ENCODE data around the gene GNG7. TPM values are rescaled to one million over a fixed set of nuclear protein-coding genes. Genes with fewer than 3 reads are reported as not detected.

The GNG7 gene
- total RNA-seq, 1 experiment from 2014 or later: 0.87 TPM

DNA sequence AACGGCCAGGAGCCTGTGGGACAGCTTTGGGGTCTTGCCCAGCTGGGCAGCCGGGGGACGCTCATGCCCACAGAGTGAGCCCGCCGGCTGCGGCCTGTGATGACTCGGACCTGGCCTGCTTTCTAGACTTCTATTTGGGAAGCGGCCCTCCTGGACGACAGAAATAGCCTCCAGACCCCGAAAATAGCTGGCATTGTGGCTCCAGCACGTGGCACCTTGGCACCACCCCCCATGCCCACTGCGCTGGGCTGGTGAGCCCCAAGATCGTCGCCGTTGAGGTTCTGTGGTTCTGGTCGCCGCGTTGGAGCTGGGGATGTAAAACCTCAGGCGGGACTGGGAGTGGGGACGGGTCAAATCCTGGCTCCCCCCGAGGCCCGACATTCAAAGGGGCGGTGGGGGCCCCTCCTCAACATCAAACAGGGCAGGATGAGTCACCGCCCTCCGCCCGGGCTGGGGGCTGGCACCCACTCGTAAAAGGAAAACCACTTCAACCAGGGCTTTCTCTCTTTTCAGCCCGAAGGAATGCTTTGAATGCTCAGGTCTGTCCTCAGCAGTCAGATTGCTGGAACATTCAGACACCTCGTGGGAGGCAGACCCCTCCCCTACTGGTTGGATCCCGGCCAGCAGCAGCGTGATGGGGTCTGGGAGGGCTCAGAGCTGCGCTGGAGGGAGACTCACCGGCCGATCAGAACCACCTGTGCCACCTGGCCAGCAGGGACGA is 184.5 kb downstream of the GNG7 start:
- TF ChIP-seq, protein P1, sequence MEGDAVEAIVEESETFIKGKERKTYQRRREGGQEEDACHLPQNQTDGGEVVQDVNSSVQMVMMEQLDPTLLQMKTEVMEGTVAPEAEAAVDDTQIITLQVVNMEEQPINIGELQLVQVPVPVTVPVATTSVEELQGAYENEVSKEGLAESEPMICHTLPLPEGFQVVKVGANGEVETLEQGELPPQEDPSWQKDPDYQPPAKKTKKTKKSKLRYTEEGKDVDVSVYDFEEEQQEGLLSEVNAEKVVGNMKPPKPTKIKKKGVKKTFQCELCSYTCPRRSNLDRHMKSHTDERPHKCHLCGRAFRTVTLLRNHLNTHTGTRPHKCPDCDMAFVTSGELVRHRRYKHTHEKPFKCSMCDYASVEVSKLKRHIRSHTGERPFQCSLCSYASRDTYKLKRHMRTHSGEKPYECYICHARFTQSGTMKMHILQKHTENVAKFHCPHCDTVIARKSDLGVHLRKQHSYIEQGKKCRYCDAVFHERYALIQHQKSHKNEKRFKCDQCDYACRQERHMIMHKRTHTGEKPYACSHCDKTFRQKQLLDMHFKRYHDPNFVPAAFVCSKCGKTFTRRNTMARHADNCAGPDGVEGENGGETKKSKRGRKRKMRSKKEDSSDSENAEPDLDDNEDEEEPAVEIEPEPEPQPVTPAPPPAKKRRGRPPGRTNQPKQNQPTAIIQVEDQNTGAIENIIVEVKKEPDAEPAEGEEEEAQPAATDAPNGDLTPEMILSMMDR (IDR thresholded peaks at IDR 0.05; ENCODE audit: unreplicated experiment): no peak
- H3K9me3 Mint-ChIP-seq (ENCODE audit: low read depth, unreplicated experiment): no peaks in the 10 kb centered on the region
- CTCF ChIA-PET: no interaction called here
- H3K27me3 Mint-ChIP-seq (ENCODE audit: unreplicated experiment): no peaks in the 10 kb centered on the region
- peaks cover 4% of the 10 kb centered on the region for H3K36me3 Mint-ChIP-seq (ENCODE audit: insufficient read depth, unreplicated experiment)
- no peak for DNase-seq
- no peak overlapping the region for H3K4me3 Mint-ChIP-seq (ENCODE audit: low read depth, unreplicated experiment)
- no TSS peak for BruUV-seq (replicated peaks)
- intact Hi-C loops (cut with micrococcal nuclease; ENCODE audit: unreplicated experiment): no loop called here
- H3K27ac Mint-ChIP-seq (ENCODE audit: unreplicated experiment): no peak overlapping the region
- no peaks in the 10 kb centered on the region for H3K4me1 Mint-ChIP-seq (ENCODE audit: low read depth, unreplicated experiment)

DNA sequence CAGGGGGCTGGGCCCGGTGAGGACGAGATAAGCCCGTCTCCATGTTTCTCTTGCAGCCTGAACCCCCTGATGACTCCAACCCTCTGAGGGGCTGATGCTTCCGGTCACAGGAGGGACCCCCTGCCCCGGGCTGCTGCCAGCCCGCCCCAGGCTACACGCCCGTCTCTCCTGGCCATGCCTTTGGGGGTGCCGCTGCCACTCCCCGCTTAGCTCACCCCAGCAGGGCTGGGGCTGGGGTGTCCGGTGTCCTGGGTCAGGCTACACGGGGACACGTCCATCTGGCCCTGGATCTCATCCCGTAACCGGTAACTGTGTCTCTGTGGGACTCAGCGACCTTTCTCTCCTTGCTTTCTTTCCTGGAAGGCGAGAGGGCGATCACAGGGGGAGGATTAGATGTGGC is 185.8 kb downstream of the GNG7 start:
- no peak for DNase-seq
- BruUV-seq (replicated peaks): no TSS peak
- Mint-ChIP-seq H3K4me3 (ENCODE audit: low read depth, unreplicated experiment) (no peak overlapping the region), H3K27ac (ENCODE audit: unreplicated experiment) (no peak overlapping the region), H3K9me3 (ENCODE audit: low read depth, unreplicated experiment) (no peaks in the 10 kb centered on the region), H3K4me1 (ENCODE audit: low read depth, unreplicated experiment) (no peaks in the 10 kb centered on the region), H3K27me3 (ENCODE audit: unreplicated experiment) (no peaks in the 10 kb centered on the region), H3K36me3 (ENCODE audit: insufficient read depth, unreplicated experiment) (peaks cover 4% of the 10 kb centered on the region)
- CTCF ChIA-PET: no interaction called here
- intact Hi-C loops (cut with micrococcal nuclease; ENCODE audit: unreplicated experiment): no loop called here
- TF ChIP-seq, protein P1 (IDR thresholded peaks at IDR 0.05; ENCODE audit: unreplicated experiment): no peak

DNA sequence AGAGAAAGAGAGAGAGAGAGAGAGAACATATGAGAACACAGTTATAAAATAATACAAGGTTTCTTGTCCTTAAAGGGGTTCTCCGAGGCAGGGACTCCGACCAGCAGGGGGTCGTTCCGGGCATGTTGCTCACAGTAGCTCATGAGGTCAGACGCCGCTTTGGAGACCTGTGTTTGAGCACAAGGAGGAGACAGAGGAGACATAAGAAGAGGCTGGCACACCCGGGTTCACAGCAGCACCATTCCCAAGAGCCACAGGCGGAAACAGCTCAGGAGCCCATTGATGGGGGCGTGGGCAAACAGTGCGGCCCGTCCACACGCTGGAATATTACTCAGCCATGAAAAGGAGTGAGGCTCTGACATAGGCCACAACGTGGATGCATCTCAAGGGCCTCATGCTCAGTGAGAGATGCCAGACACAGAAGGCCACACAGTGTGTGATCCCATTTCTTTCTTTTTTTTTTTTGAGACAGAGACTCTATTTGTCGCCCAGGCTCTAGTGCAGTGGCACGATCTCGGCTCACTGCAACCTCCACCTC is 187.4 kb downstream of the GNG7 start:
- H3K27ac Mint-ChIP-seq (ENCODE audit: unreplicated experiment): no peak overlapping the region
- intact Hi-C loops (cut with micrococcal nuclease; ENCODE audit: unreplicated experiment): no loop called here
- no peak for DNase-seq
- CTCF ChIA-PET: interaction anchor here (0.7 kb wide), 1 partner anchor 38 kb away, joined by 3 read pairs; no protein-coding TSS in a partner anchor
- no peaks in the 10 kb centered on the region for H3K4me1 Mint-ChIP-seq (ENCODE audit: low read depth, unreplicated experiment)
- TF ChIP-seq, protein P1 (IDR thresholded peaks at IDR 0.05; ENCODE audit: unreplicated experiment): no peak
- H3K36me3 Mint-ChIP-seq (ENCODE audit: insufficient read depth, unreplicated experiment): peaks cover 4% of the 10 kb centered on the region
- BruUV-seq (replicated peaks): no TSS peak
- H3K4me3 Mint-ChIP-seq (ENCODE audit: low read depth, unreplicated experiment): no peak overlapping the region
- no peaks in the 10 kb centered on the region for H3K27me3 Mint-ChIP-seq (ENCODE audit: unreplicated experiment)
- no peaks in the 10 kb centered on the region for H3K9me3 Mint-ChIP-seq (ENCODE audit: low read depth, unreplicated experiment)

DNA sequence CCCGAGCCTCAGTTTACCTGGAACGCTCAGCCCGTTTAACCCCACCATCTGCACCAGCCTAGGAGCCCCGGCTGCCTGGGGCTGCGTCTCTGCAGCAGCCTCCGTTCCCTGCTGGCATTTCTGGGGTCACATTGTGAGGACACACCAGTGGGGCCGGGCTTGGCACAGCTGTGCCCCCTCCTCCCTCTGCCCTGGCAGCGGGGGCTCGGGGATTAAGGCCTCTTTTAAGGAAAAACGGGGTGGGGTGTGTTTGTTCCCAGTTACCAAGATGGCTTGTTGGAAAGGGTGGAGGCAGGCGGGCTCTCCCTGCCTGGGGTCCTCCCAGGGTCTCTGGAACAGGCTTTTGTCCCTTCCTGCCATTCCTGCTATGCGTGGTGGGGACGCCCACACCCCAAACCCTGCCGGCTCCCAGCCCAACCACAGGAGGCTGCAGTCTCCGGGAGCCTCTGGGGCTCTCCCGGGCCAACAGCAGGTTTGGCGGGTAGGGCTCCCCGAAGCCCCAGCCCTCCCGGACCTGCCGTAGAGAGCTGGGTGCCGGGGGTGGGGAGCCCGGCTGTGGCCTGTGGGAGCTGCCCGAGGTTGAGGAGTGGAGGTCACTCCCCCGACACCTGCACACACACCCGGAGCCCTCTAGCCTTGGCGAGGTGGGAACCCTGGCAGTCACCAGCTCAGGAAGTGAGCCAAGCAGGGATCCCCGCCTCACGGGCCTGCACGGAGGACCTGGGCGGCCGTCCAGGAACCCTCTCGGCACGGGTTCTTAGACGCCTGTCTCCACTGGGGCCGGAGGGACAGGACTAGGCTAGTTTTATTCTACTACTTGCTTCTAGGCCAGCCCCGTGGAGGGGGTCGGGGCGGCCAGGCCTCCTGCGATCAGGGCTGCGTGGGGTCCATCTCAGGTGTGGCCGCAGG is 189.7 kb downstream of the GNG7 start:
- intact Hi-C loops (cut with micrococcal nuclease; ENCODE audit: unreplicated experiment): no loop called here
- no TSS peak for BruUV-seq (replicated peaks)
- no peaks in the 10 kb centered on the region for H3K9me3 Mint-ChIP-seq (ENCODE audit: low read depth, unreplicated experiment)
- no peak overlapping the region for H3K27ac Mint-ChIP-seq (ENCODE audit: unreplicated experiment)
- no peak overlapping the region for H3K4me3 Mint-ChIP-seq (ENCODE audit: low read depth, unreplicated experiment)
- DNase-seq: no peak
- TF ChIP-seq, protein P1 (IDR thresholded peaks at IDR 0.05; ENCODE audit: unreplicated experiment): no peak
- CTCF ChIA-PET: interaction anchor here (0.6 kb wide), 1 partner anchor 40 kb away, joined by 3 read pairs; no protein-coding TSS in a partner anchor
- H3K36me3 Mint-ChIP-seq (ENCODE audit: insufficient read depth, unreplicated experiment): peaks cover 4% of the 10 kb centered on the region
- no peaks in the 10 kb centered on the region for H3K27me3 Mint-ChIP-seq (ENCODE audit: unreplicated experiment)
- H3K4me1 Mint-ChIP-seq (ENCODE audit: low read depth, unreplicated experiment): peaks cover 5% of the 10 kb centered on the region

All from Calu3 (cell line).